SK-N-SH treated with all-trans-retinoic acid at 6 μM for 48 hours (cell line): ENCODE results near the gene MXD4.

Experiments used
- ATAC-seq: fragments of 200-7000 bp; cut with Tn5 transposase; 3 replicates; pipeline ENCODE4 v1.9.1; 2020; ENCODE audit warnings: mild to moderate bottlenecking, moderate library complexity
- ARNTL ChIP-seq: fragments of 450-650 bp; formaldehyde crosslinking; IDR thresholded peaks from 2 replicates; pipeline ENCODE4 v1.5.0; 2020; ENCODE audit warnings: low read depth, mild to moderate bottlenecking, moderate library complexity, borderline replicate concordance
- BACH2 ChIP-seq: fragments of 250-450 bp; sonication (Bioruptor Pico); IDR thresholded peaks from 2 replicates; pipeline ENCODE4 v1.9.0; 2021; ENCODE audit warnings: mild to moderate bottlenecking, borderline replicate concordance
- CSDC2 ChIP-seq: fragments of 250-450 bp; sonication (Bioruptor Pico); IDR thresholded peaks from 2 replicates; pipeline ENCODE4 v1.5.0; 2020; ENCODE audit warnings: mild to moderate bottlenecking, moderate library complexity
- ESRRG ChIP-seq: fragments of 250-450 bp; sonication (Bioruptor Pico); IDR thresholded peaks from 2 replicates; pipeline ENCODE4 v1.6.1; 2021; ENCODE audit warnings: mild to moderate bottlenecking
- GLIS3 ChIP-seq: fragments of 250-450 bp; sonication (Bioruptor Pico); IDR thresholded peaks from 2 replicates; pipeline ENCODE4 v1.5.0; 2020; ENCODE audit warnings: mild to moderate bottlenecking, moderate library complexity
- OSR1 ChIP-seq: fragments of 250-450 bp; sonication (Bioruptor Pico); IDR thresholded peaks from 2 replicates; pipeline ENCODE4 v1.8.0; 2022; ENCODE audit warnings: moderate library complexity, mild to moderate bottlenecking, inconsistent platforms
- PPARA ChIP-seq: fragments of 250-450 bp; sonication (Bioruptor Pico); IDR thresholded peaks from 2 replicates; pipeline ENCODE4 v1.5.0; 2020; ENCODE audit warnings: mild to moderate bottlenecking, borderline replicate concordance
- RARB ChIP-seq: fragments of 250-450 bp; sonication (Bioruptor Pico); IDR thresholded peaks from 2 replicates; pipeline ENCODE4 v1.8.0; 2021; ENCODE audit warnings: mild to moderate bottlenecking, moderate library complexity
- TCF4 ChIP-seq: fragments of 250-450 bp; sonication (Bioruptor Pico); IDR thresholded peaks from 2 replicates; pipeline ENCODE4 v1.8.0; 2021; ENCODE audit warnings: mild to moderate bottlenecking, moderate library complexity, borderline replicate concordance
- TOX ChIP-seq: fragments of 250-450 bp; sonication (Bioruptor Pico); IDR thresholded peaks from 2 replicates; pipeline ENCODE4 v1.8.0; 2021; ENCODE audit warnings: mild to moderate bottlenecking, moderate library complexity, borderline replicate concordance
- ZC3H10 ChIP-seq: fragments of 250-450 bp; sonication (Bioruptor Pico); IDR thresholded peaks from 2 replicates; pipeline ENCODE4 v1.5.1; 2021; ENCODE audit warnings: mild to moderate bottlenecking, moderate library complexity
- ZFP3 ChIP-seq: fragments of 250-450 bp; sonication (Bioruptor Pico); IDR thresholded peaks from 2 replicates; pipeline ENCODE4 v1.5.0; 2020; ENCODE audit warnings: mild to moderate bottlenecking, moderate library complexity
- ZFP30 ChIP-seq: fragments of 450-650 bp; formaldehyde crosslinking; IDR thresholded peaks from 2 replicates; pipeline ENCODE4 v1.5.0; 2022; ENCODE audit warnings: mild to moderate bottlenecking, moderate library complexity
- ZNF565 ChIP-seq: fragments of 450-650 bp; formaldehyde crosslinking; conservative IDR thresholded peaks from 2 replicates; pipeline ENCODE4 v1.5.0; 2020; ENCODE audit warnings: low read depth, mild to moderate bottlenecking, moderate library complexity
- ZNF70 ChIP-seq: fragments of 450-650 bp; formaldehyde crosslinking; IDR thresholded peaks from 2 replicates; pipeline ENCODE4 v1.5.0; 2020; ENCODE audit warnings: mild to moderate bottlenecking, moderate library complexity
- ZNF8 ChIP-seq: fragments of 450-650 bp; formaldehyde crosslinking; IDR thresholded peaks from 2 replicates; pipeline ENCODE4 v1.5.0; 2020; ENCODE audit warnings: mild to moderate bottlenecking, moderate library complexity
- TF ChIP-seq, protein P1 (sequence below): fragments of 250-450 bp; sonication (Bioruptor Pico); IDR thresholded peaks from 2 replicates; pipeline ENCODE4 v1.5.0; 2020; ENCODE audit warnings: mild to moderate bottlenecking, moderate library complexity
- TF ChIP-seq, protein P2 (sequence below): fragments of 250-450 bp; sonication (Bioruptor Pico); IDR thresholded peaks from 2 replicates; pipeline ENCODE4 v1.8.0; 2021; ENCODE audit warnings: low read depth, mild to moderate bottlenecking, moderate library complexity, borderline replicate concordance
- TF ChIP-seq, protein P3 (sequence below): fragments of 250-450 bp; sonication (Bioruptor Pico); IDR thresholded peaks from 2 replicates; pipeline ENCODE4 v1.5.1; 2021; ENCODE audit warnings: mild to moderate bottlenecking, moderate library complexity
- TF ChIP-seq, protein P4 (sequence below): fragments of 250-450 bp; sonication (Bioruptor Pico); IDR thresholded peaks from 2 replicates; pipeline ENCODE4 v1.5.1; 2020; ENCODE audit warnings: low read depth, mild to moderate bottlenecking, moderate library complexity

Gene MXD4

DNA sequence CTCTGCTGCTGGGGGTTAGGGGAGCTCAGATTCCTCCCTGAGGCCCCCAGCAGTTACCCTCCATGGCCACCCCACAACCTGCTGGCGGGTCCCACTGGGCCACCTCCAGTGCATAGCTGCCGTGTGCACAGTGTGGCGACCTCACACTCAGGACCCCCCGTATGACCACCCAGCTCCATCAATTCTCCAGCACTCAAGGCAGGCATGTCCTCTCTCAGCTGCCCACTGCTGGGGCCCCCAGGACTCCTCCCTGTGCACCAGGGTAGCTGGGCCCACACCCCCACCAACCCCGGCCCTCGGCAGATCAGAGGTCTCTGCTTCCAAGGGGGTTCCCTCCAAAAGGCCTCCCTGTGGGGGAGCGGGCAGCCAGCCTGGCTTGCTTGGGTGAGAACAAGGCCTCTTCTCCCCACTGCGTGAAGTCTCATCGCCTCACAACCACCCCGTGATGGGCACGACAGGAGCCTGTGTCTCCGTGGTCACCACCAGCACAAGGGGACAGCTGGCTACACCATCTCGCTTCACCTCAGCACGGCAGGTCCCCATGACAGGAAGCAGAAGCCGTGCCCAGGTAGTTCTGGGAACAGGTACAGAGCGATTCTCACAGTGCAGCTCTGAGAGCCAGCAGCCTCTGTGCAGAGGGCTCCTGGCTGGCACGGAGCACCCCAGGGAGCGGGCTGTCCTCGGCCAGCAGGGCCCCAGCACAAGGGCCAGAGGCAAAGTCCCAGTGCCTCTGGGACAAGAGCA, 15.4 kb downstream of the MXD4 start (continued):
- no peak for TF ChIP-seq ARNTL (CRISPR knock-in tag)
- TF ChIP-seq ESRRG: no peak
- TF ChIP-seq, all 23 proteins: peak for 0

DNA sequence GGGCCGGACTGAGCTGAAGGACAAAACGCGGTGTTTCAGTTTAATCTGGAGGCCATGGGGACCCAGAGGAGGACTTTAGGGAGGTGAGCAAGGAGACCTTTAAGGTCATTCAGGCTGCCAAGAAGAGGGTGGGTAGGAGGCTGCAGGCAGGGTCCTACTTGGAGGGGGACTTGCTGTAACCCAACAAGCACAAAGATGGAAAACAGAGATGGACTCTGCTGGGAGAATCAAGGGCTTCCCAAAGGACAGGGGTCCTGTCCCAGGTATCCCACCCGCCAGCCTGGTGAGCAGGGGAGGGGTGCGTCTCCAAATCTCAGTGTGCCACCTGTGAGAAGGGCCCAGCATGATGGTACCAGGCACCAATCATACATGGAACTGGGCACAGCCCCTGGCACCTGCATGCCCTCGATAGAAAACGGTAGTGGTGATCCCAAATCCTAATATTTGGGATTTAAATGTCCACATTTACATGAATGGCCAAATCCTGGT, 16.1 kb downstream of the MXD4 start:
- ATAC-seq: no peak
- TF ChIP-seq, protein P1, sequence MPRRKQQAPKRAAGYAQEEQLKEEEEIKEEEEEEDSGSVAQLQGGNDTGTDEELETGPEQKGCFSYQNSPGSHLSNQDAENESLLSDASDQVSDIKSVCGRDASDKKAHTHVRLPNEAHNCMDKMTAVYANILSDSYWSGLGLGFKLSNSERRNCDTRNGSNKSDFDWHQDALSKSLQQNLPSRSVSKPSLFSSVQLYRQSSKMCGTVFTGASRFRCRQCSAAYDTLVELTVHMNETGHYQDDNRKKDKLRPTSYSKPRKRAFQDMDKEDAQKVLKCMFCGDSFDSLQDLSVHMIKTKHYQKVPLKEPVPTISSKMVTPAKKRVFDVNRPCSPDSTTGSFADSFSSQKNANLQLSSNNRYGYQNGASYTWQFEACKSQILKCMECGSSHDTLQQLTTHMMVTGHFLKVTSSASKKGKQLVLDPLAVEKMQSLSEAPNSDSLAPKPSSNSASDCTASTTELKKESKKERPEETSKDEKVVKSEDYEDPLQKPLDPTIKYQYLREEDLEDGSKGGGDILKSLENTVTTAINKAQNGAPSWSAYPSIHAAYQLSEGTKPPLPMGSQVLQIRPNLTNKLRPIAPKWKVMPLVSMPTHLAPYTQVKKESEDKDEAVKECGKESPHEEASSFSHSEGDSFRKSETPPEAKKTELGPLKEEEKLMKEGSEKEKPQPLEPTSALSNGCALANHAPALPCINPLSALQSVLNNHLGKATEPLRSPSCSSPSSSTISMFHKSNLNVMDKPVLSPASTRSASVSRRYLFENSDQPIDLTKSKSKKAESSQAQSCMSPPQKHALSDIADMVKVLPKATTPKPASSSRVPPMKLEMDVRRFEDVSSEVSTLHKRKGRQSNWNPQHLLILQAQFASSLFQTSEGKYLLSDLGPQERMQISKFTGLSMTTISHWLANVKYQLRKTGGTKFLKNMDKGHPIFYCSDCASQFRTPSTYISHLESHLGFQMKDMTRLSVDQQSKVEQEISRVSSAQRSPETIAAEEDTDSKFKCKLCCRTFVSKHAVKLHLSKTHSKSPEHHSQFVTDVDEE: no peak

DNA sequence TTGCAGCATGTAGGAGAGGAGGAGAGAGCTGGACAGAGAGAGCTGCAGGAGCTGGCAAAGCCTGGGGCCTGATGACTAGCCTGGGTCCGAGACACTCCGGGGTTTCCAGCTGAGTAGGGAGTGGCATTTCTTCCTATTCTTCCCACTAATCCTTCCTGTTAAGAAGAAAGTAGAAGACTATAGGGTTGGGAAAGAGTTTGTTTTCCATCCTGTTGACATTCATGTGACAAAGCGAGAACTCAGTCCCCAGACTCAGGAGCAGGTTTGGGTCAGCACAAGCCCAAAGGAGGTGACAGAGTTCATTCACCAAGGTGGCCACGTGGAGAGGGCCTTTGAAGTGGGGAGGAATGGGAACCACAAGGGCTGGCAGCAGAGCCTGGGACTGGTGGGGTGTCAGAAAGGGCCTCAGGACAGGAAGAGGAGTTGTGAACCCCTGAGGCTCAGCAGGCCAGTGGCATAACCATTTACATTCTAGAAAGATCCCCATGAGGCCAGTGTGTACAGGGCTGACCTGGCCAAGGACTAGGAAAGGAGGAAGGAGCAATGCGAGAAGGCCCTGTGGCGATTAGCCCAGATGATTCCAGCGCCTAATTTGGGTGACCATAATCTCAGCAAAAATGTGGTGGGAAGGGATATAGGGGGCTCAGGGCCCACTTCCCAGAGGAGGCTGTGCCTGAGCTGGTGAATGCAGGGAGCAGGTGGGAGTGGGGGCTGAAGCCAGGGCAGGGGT, 16.7 kb downstream of the MXD4 start:
- TF ChIP-seq PPARA (CRISPR knock-in tag): no peak
- no peak for TF ChIP-seq ESRRG
- TF ChIP-seq ZC3H10 (CRISPR knock-in tag): no peak
- no peak for TF ChIP-seq BACH2 (CRISPR knock-in tag)
- TF ChIP-seq, protein P2, sequence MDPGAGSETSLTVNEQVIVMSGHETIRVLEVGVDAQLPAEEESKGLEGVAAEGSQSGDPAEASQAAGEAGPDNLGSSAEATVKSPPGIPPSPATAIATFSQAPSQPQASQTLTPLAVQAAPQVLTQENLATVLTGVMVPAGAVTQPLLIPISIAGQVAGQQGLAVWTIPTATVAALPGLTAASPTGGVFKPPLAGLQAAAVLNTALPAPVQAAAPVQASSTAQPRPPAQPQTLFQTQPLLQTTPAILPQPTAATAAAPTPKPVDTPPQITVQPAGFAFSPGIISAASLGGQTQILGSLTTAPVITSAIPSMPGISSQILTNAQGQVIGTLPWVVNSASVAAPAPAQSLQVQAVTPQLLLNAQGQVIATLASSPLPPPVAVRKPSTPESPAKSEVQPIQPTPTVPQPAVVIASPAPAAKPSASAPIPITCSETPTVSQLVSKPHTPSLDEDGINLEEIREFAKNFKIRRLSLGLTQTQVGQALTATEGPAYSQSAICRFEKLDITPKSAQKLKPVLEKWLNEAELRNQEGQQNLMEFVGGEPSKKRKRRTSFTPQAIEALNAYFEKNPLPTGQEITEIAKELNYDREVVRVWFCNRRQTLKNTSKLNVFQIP (CRISPR knock-in tag): no peak
- no peak for TF ChIP-seq OSR1
- TF ChIP-seq GLIS3 (CRISPR knock-in tag): no peak
- no peak for TF ChIP-seq ZFP3 (CRISPR knock-in tag)
- no peak for ATAC-seq

DNA sequence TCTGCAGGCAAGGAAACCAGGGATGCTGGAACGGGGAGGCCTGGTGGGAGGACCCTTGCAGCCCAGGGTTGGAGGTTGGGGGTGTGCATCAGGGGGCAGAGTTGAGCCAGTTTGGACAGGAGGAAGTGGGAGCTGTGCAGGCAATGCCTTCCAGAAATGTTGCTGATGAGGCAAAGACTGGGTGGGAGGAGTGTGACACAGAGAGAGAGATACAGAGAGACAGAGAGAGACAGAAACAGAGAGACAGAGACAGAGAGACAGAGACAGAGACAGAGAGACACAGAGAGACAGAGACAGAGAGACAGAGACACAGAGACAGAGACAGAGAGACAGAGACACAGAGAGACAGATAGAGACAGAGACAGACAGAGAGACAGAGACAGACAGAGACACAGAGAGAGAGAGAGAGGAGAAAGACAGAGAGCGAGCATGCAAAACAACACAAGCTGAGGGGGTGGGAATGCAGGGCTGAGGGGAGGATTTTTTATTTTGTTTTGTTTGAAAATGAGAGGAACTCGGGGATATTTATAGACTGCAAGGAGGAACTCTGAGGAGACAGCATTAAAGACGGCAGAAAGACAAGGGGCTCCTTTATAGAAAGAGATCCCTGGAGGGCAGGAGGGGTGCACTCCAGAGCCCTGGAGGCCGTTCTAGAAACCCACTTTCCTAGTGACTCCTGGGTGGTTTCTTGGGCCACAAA, 18.1 kb downstream of the MXD4 start:
- ATAC-seq: no peak
- TF ChIP-seq TCF4: no peak
- no peak for TF ChIP-seq CSDC2 (CRISPR knock-in tag)
- TF ChIP-seq, protein P3, sequence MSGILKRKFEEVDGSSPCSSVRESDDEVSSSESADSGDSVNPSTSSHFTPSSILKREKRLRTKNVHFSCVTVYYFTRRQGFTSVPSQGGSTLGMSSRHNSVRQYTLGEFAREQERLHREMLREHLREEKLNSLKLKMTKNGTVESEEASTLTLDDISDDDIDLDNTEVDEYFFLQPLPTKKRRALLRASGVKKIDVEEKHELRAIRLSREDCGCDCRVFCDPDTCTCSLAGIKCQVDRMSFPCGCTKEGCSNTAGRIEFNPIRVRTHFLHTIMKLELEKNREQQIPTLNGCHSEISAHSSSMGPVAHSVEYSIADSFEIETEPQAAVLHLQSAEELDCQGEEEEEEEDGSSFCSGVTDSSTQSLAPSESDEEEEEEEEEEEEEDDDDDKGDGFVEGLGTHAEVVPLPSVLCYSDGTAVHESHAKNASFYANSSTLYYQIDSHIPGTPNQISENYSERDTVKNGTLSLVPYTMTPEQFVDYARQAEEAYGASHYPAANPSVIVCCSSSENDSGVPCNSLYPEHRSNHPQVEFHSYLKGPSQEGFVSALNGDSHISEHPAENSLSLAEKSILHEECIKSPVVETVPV (CRISPR knock-in tag): no peak
- no peak for TF ChIP-seq ZNF70 (CRISPR knock-in tag)
- TF ChIP-seq RARB: no peak
- TF ChIP-seq TOX (CRISPR knock-in tag): no peak
- TF ChIP-seq ESRRG: no peak
- TF ChIP-seq ZFP30: no peak
- TF ChIP-seq GLIS3 (CRISPR knock-in tag): no peak
- TF ChIP-seq, protein P4, sequence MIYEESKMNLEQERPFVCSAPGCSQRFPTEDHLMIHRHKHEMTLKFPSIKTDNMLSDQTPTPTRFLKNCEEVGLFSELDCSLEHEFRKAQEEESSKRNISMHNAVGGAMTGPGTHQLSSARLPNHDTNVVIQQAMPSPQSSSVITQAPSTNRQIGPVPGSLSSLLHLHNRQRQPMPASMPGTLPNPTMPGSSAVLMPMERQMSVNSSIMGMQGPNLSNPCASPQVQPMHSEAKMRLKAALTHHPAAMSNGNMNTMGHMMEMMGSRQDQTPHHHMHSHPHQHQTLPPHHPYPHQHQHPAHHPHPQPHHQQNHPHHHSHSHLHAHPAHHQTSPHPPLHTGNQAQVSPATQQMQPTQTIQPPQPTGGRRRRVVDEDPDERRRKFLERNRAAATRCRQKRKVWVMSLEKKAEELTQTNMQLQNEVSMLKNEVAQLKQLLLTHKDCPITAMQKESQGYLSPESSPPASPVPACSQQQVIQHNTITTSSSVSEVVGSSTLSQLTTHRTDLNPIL: no peak
- TF ChIP-seq ZNF8 (CRISPR knock-in tag): no peak
- TF ChIP-seq, protein P1: no peak
- TF ChIP-seq BACH2 (CRISPR knock-in tag): no peak
- TF ChIP-seq, protein P2 (CRISPR knock-in tag): no peak
- TF ChIP-seq ARNTL (CRISPR knock-in tag): no peak
- no peak for TF ChIP-seq PPARA (CRISPR knock-in tag)
- no peak for TF ChIP-seq ZFP3 (CRISPR knock-in tag)
- no peak for TF ChIP-seq ZNF565 (CRISPR knock-in tag)
